OCI-LY7 (cell line): Measurements from ENCODE around the gene PDE4A.
A peak's percentile ranks its signal among the peaks of the same experiment; 100 is the strongest.

Source experiments
- CTCF ChIP-seq: fragments of 200-600 bp; sonication (generic); conservative IDR thresholded peaks from 2 replicates; pipeline ENCODE4 v1.5.1; 2014; ENCODE audit warnings: mild to moderate bottlenecking, antibody characterized with exemption, low read length, moderate library complexity, mixed read lengths
- EZH2phosphoT487 ChIP-seq: fragments of 200-600 bp; sonication (generic); IDR thresholded peaks from 2 replicates; pipeline ENCODE4 v1.6.1; 2018; ENCODE audit warnings: low read depth, borderline replicate concordance, mild to moderate bottlenecking, mixed run types, antibody characterized with exemption, low read length, moderate library complexity, mixed read lengths

DNA sequence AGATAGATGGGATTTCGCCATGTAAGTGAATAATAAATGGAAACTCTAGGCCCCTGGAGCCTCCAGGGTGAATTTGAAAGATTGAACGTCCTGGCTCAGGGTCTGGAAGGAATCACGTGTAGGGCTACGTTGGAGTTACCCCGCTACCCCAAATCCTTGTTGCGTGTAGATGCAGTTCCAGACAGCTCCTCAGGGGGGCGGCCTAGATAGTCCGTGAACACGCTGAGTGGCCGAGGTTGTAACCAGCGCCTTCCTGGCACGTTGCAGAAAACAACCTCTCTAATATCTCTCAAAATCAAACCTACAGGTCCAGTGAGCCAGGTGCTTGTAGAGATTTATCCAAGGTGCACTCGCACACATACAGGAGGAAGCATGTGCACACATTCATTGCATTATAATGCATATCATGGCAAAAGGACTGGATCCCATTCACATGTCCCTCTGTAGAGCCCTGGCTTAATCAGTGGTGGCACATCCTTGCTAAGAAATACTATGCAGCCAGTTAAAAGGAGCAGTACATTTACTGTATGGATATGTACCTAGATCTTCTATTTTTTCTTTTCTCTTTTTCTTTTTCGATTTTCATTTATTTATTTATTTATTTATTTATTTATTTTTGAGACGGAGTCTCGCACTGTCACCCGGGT lies 85.4 kb downstream of the PDE4A start:
- TF ChIP-seq CTCF (peak; percentile 88), EZH2phosphoT487 (no peak)
